ENCODE data around the gene PIGB.
"Not testable (repeated sequence)": the region's sequence is repeated elsewhere in the genome, so short reads cannot be mapped to it uniquely, and the experiment has no call there.

PIGB gene

DNA sequence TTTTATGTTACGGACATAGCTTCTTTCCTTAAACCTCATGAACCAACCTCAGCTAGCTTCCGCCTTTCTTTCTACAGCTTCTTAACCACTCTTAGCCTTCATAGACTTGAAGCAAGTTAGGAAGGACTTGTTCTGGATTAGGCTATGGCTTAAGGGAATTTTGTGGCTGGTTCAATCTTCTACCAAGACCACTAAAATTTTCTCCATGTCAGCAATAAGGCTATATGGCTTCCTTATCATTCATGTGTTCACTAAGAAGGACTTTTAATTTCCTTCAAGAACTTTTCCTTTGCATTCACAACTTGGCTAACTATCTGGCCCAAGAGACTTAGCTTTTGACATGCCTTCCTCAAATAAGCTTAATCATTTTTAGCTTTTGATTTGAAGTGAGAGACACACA is 64.7 kb downstream of the PIGB start:
- DNase-seq: no peak

DNA sequence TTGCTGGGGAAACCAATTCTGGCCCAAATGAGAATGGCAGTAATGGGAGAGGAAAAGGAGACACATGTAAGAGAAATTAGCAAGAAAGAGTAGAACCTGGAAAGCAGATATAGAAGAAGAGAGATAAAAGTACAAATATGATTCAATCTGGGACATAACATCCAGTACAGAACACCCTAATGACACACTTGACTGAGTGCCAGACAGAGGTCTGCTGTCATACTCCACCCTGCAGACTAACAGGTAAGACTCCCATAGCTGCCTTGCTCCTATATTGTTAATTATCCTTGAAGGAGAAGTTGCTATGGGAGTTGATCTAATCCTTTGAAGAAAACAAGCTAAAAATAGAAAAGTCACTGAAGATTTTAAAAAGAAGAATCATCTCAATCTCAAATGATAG is 68.0 kb downstream of the PIGB start:
- no peak for DNase-seq

DNA sequence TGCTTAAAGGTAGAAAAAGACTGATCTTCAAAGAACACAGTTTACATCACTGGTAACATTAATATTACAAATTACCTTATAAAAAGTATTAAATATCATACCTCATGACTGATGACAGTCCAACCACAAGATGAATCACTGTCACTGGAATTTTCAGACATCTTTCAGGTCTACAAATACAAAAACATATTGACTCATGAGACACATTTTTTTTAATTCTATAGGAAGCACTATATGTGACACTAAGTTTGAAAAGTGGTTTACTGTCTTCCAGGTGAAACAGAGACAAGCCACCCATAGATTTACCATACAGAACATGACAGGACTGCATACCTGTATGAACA is 70.2 kb downstream of the PIGB start:
- no peak for DNase-seq

DNA sequence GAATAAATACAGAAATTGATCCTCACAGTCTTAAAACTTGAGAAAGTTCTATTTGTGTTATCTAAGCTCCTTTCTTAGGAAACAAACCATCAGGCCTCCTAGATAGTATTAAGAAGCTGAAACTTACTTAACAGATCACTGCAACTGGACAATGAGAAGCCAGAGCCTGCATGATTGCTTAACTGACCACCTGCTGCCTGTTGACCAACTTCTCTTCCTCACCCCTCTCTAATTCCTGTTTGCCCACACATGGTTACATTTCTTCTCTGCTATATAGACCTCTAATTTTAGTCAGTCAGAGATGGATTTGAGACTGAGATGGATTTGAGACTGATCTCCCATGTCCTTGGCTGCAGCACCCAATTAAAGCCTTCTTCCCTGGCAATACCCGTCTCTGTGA is 75.7 kb downstream of the PIGB start:
- DNase-seq: no peak

DNA sequence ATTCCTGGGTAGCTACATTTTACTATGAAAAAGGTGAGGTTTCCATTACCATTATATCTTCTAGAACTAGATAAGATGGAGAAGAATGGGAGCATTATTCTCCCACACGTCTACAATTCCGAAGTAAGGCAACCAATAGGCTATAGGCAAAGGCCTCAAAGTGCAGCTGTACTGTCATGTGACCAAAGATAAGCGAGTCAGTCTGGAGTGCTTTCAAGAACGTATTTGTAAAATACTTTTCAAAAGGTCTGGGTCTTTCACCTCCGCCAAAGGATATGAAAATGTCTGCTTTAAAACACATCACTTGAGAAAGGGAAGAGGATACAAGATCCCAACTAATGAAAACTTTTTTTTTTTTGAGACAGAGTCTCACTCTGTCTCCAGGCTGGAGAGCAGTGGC is 79.2 kb downstream of the PIGB start:
- no peak for DNase-seq

DNA sequence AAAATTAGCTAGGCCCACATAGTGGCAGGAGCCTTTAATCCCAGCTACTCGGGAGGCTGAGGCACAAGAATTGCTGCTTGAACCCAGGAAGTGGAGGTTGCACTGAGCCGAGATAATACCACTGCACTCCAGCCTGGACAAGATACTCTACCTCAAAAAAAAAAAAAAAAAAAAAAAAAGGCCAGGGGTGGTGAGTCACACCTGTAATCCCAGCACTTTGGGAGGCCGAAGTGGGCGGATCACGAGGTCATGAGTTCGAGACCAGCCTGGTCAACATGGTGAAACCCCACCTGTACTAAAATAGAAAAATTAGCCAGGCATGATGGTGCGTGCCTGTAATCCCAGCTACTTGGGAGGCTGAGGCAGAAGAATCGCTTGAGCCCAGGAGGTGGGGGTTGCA is 81.0 kb downstream of the PIGB start:
- not testable (repeated sequence) for DNase-seq

DNA sequence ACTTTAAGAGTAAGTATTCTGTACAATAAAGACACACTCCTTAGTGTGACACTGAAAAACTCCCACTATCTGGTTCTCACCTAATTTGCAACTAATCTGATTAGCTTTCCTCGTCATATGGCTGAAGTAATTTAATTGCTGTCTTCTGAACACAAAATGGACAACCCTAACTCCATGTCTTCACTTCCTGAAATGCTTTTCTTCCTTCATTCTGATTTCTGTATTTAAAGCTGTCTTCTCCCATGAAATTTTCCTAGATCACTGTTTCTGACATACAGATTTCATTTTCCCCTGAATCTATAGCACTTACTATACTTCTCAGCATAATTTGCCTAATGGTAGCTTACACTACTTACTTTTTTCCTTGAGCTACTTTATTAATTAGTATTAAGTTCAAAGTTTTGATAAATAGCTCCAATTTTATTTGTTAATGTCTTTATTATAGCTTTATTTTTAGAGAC is 82.8 kb downstream of the PIGB start:
- no peak for DNase-seq

DNA sequence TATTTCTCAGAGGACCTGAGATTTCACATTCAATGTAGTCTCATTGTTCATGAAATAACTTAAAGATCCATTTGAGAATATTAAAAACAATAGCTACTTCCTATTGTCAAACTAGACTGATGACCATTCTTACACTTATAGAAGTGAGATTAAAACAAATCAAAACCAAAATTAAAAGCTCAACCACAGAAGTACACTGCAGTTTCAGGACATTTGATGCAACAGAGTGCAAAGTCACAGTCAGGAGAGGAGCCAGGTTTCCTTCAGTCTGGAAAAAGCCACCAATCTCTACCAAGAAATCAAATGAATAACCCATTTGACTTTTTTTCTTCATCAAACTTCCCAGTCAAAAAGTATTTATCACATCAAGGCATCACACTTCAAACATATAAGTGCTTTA is 83.7 kb downstream of the PIGB start:
- no peak for DNase-seq

DNA sequence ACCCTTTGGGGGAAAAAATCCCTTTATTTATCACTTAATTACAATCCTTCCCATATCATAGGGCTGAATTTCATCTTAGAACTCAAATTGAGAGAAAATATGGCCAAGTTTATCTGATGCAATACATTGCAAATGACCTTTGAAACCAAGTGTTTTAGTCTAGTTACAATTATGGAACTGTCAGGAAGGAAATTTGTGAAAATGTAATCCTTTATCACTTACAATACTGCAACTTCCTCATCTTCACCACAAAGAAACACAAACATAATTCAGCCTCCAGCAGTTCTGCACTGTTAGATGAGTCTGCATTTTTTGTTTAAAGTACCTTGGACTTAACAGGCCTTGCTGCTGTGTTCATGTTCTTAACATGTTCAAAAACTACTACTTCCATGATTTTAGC is 84.5 kb downstream of the PIGB start:
- DNase-seq: no peak

Data from activated T-cell treated with anti-CD3 and anti-CD28 coated beads, Interleukin-2, amount 50 U/mL, for 48 hours (primary cell).